Heart right ventricle (tissue), 16 donors: ENCODE measurements around the gene PPOX. TPM values are rescaled to one million over a fixed set of nuclear protein-coding genes. Genes with fewer than 3 reads are reported as not detected.

ENCODE experiments used
- ATAC-seq, 8 donors: fragments of 200-7000 bp; cut with Tn5 transposase; one replicate each; pipeline ENCODE4 v1.9.1; 2020; ENCODE audit warnings: mild to moderate bottlenecking in 8 of 8, moderate library complexity in 8 of 8, moderate number of reproducible peaks in 1 of 8
- DNase-seq, 2 donors: peaks; one replicate each; pipeline ENCODE4 v3.0.0-alpha.2; 2020
- H3K27ac ChIP-seq, 10 donors: fragments of 200-600 bp; sonication (generic) in 2 of 10; one replicate each; pipeline versions ENCODE4 v1.5.0 to v1.8.0; 2020 to 2022; ENCODE audit warnings: mild to moderate bottlenecking in 3 of 10
- H3K27me3 ChIP-seq, 7 donors: fragments of 200-600 bp; one replicate each; pipeline ENCODE4 v1.8.0; 2021 to 2022; ENCODE audit warnings: mild to moderate bottlenecking in 2 of 7
- H3K36me3 ChIP-seq, 9 donors: fragments of 200-600 bp; sonication (generic) in 1 of 9; one replicate each; pipeline versions ENCODE4 v1.5.0 to v1.8.0; 2020 to 2022; ENCODE audit warnings: mild to moderate bottlenecking in 2 of 9
- H3K4me1 ChIP-seq, 9 donors: fragments of 200-600 bp; sonication (generic) in 1 of 9; one replicate each; pipeline versions ENCODE4 v1.5.0 to v1.8.0; 2020 to 2022; ENCODE audit warnings: mild to moderate bottlenecking in 4 of 9
- H3K4me3 ChIP-seq, 10 donors: fragments of 200-600 bp; sonication (generic) in 2 of 10; one replicate each; pipeline versions ENCODE4 v1.5.0 to v1.8.0; 2020 to 2022; ENCODE audit warnings: mild to moderate bottlenecking in 7 of 10, moderate library complexity in 2 of 10
- H3K9me3 ChIP-seq, 11 donors: fragments of 200-600 bp in 10 of 11; sonication (generic) in 2 of 11; one replicate each; pipeline versions ENCODE4 v1.5.0 to v1.8.0; 2013 to 2022; ENCODE audit warnings: mild to moderate bottlenecking in 2 of 11, control low read depth in 1 of 11, moderate library complexity in 1 of 11
- WGBS, 2 donors: extraction: QIAGEN DNeasy Blood & Tissue Kit; methylation state at CpG; one replicate each; pipeline ENCODE4 v1.1.7; 2013; ENCODE audit warnings: inconsistent platforms in 1 of 2; 5-methylcytosine and 5-hydroxymethylcytosine counted together
- intact Hi-C, 10 donors: fragments of 100-400 bp; cut with DNase I; formaldehyde crosslinking; loops; one replicate each; pipeline versions ENCODE4 v1.11.1 to v1.14.2; 2022
- polyA plus RNA-seq, 2 donors: library from polyadenylated mRNA; stranded (reverse); fragments of 200-250 nt; gene quantifications; one replicate each; pipeline ENCODE4 v1.2.3, GENCODE V29; 2013
- total RNA-seq, 10 donors: library from RNA; stranded (reverse); fragmentation: NEBNext Ultra II Directional in 3 of 10; extraction: Animal tissue kit (Norgen Biotek cat#: 25700) in 3 of 10; gene quantifications; one replicate each; pipeline versions ENCODE4 v1.2.1 to v1.2.4, GENCODE V29; 2021 to 2023
- TF ChIP-seq, protein P1 (sequence below), 9 donors: fragments of 200-600 bp; sonication (generic) in 2 of 9; IDR thresholded peaks; one replicate each; pipeline versions ENCODE4 v1.5.0 to v1.8.0; 2021 to 2022; ENCODE audit warnings: antibody characterized with exemption in 9 of 9, mild to moderate bottlenecking in 5 of 9, moderate library complexity in 1 of 9
- donor health status: Arrhythmogenic right ventricular cardiomyopathy.
- donor health status: ischemic (EF 13 %, LVEDD 7.1; RV severe dilation, severe dysfunction).
- donor health status: healthy with polysubstance abuse.
- donor health status: DM: no; HTN: yes; CAD: no.
- donor health status: DM: no; HTN: no; CAD: no.
- donor health status: ischemic (EF 25% LVEDD 6.9; RV normal size, moderate dysfunction).
- donor health status: ischemic (EF 25% LVEDD 5.7; RV mildly dilated, moderate dysfunction).
- donor health status: healthy.
- donor health status: DM: yes; HTN: yes; CAD: no.
- donor health status: Ischemic cardiomyopathy.
- donor health status: ischemic (EF 35%, LVEDD 5.7; RV mildly dilated, moderate dysfunction).
- donor health status: nonischemic (EF 11% LVEDD 7.7; RV severe dilation, severe dysfunction).
- donor health status: DM: yes; HTN: yes; CAD: no.
- donor health status: PGD.
- donor health status: ischemic (EF 29% LVEDD 5.4; RV normal size, mild dysfunction).
- donor health status: nonischemic (EF 23%, LVEDD 6.1; RV moderate dilation, normal function).

The PPOX gene
- total and polyA plus RNA-seq, 12 donors = 8.5 to 58.5 (median 15.0) TPM

DNA sequence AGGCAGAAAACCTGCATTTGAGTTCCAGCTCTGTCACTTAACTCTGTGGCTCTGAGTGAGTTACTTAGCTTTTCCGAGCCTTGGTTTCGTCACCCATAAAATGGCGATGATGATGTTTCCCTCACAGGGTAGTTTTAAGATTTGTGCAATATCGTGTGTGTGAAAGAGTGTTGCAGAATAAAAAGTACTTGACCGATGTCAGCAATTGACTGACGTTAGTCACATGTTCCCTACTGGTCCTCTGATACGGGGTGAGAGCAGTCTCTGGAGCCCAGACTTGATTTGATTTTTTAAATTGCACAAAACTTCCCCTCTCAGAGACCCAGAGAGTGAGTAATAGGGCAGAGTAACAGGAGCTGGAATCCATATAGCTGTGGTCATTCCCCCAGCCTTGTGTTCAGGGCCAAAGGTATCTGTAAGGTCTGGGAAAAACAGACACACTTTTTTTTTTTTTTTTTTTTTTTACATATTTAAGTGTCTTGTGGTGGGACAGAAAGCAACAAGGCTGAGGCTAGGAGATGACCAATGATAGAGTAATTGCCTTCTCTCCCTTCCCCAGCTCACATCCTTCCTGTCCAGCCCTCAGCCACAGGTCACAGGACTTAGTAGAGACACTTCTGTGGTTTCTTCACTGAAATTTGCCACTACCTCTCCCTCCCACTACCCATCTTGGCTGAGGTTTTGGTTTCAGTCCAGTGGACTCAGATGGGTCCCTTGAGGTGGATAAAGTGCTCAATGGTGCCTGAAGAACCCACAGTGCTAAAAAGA lies 50.9 kb downstream of the PPOX start:
- Histone ChIP-seq H3K4me1 (peaks cover 0 to 48% (median 4%) of the 10 kb centered on the region in 9 donors), H3K27ac (peak overlapping the region in 9 of 10 donors; percentile 13 to 95 (median 69)), H3K27me3 (no peaks in the 10 kb centered on the region), H3K9me3 (no peaks in the 10 kb centered on the region), H3K4me3 (peak overlapping the region in 6 of 10 donors; percentile 16 to 62 (median 24)), H3K36me3 (peaks cover 0 to 57% (median 25%) of the 10 kb centered on the region in 9 donors)
- WGBS, 2 donors = 36% methylated on average over 7 of the region's 7 CpGs
- DNase-seq (no peak), ATAC-seq (peak in 6 of 8 donors; percentile 29 to 82 (median 38))
- TF ChIP-seq, protein P1, sequence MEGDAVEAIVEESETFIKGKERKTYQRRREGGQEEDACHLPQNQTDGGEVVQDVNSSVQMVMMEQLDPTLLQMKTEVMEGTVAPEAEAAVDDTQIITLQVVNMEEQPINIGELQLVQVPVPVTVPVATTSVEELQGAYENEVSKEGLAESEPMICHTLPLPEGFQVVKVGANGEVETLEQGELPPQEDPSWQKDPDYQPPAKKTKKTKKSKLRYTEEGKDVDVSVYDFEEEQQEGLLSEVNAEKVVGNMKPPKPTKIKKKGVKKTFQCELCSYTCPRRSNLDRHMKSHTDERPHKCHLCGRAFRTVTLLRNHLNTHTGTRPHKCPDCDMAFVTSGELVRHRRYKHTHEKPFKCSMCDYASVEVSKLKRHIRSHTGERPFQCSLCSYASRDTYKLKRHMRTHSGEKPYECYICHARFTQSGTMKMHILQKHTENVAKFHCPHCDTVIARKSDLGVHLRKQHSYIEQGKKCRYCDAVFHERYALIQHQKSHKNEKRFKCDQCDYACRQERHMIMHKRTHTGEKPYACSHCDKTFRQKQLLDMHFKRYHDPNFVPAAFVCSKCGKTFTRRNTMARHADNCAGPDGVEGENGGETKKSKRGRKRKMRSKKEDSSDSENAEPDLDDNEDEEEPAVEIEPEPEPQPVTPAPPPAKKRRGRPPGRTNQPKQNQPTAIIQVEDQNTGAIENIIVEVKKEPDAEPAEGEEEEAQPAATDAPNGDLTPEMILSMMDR (IDR thresholded peaks at IDR 0.05) = no peak
- intact Hi-C loops = no loop called here

DNA sequence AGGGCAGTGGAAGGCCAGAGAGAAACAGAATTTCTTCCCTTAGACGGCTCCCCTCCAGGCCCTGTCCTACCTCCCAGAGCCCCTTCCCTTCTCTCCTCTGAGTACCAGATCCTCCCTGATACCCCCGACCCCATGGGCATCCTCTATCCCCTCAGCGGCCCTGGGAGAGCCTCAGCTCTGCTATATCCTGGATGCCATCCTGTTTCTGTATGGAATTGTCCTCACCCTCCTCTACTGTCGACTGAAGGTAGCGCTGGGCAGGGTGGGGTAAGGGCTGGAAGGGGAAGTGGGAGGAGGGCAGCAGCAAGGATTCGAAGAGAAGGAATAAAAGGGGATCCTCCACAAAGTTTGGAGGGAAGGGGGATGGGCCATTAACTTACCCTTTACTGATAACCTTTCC lies 51.6 kb downstream of the PPOX start:
- H3K4me3 ChIP-seq = peak overlapping the region in 3 of 10 donors; percentile 5 to 62 (median 19)
- peak overlapping the region in 5 of 10 donors; percentile 13 to 95 (median 74) for H3K27ac ChIP-seq
- intact Hi-C loops = no loop called here
- peaks cover 0 to 50% (median 18%) of the 10 kb centered on the region in 9 donors for H3K36me3 ChIP-seq
- TF ChIP-seq, protein P1 (IDR thresholded peaks at IDR 0.05) = no peak
- no peaks in the 10 kb centered on the region for H3K9me3 ChIP-seq
- no peak for DNase-seq
- no peaks in the 10 kb centered on the region for H3K27me3 ChIP-seq
- H3K4me1 ChIP-seq = peaks cover 0 to 48% (median 4%) of the 10 kb centered on the region in 9 donors
- peak in 2 of 8 donors; percentile 1 to 16 for ATAC-seq
- 59 to 68% methylated on average over 6 of the region's 6 CpGs for WGBS, 2 donors

DNA sequence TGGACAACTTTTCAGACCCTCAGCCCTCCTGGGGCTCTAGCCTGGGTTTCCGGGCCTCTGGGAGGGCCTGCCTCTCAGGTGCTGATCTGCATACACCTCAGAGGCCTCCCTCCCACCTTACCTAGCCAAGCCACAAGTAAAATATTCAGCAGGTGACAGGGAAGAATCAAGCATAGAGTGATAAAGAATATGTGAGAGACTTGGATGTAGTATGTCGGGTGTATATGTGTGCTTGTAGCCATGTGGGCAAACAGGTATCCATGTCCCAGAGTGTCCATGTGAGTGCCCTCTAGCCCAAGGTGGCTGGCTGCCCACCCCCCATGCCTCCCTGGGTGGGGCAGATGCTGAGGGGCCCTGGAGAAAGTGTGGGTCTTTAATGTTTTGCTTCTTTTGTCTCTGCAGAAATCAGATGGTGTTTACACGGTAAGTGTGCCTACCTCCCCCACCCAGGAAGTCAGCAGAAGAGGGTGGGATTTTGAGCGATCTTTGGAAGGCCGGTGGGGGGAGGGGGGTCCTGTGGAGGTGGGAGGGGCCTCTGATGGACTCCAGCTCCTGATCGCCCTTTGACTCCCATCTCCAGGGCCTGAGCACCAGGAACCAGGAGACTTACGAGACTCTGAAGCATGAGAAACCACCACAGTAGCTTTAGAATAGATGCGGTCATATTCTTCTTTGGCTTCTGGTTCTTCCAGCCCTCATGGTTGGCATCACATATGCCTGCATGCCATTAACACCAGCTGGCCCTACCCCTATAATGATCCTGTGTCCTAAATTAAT lies 52.3 kb downstream of the PPOX start:
- WGBS, 2 donors = 75 to 80% methylated on average over 8 of the region's 8 CpGs
- no peak for DNase-seq

More for the DNA sequence above, 52.3 kb downstream of the PPOX start:
- ATAC-seq = no peak
- Histone ChIP-seq H3K36me3 (peaks cover 0 to 44% (median 12%) of the 10 kb centered on the region in 9 donors), H3K27me3 (no peaks in the 10 kb centered on the region), H3K27ac (peak overlapping the region in 2 of 10 donors; percentile 9 to 95), H3K4me1 (peaks cover 0 to 44% (median 4%) of the 10 kb centered on the region in 9 donors), H3K9me3 (no peaks in the 10 kb centered on the region), H3K4me3 (peak overlapping the region in 1 of 10 donors; percentile 62)
- intact Hi-C loops = no loop called here
- TF ChIP-seq, protein P1 (IDR thresholded peaks at IDR 0.05) = no peak
